Retinal pigment epithelial cell (primary cell): ENCODE data around the gene LHB.

Source experiments
- DNase-seq: peaks from one replicate; pipeline ENCODE4 v3.0.0-alpha.2; 2010; ENCODE audit warnings: low read depth
- H3K4me3 ChIP-seq: 2 replicates; pipeline ENCODE4 v1.5.1; 2011; ENCODE audit warnings: mild to moderate bottlenecking, low read length, control low read depth, moderate library complexity
- TF ChIP-seq, protein P1 (sequence below): conservative IDR thresholded peaks from 2 replicates; pipeline ENCODE4 v1.5.1; 2011; ENCODE audit warnings: low read depth, low read length, control low read depth, inconsistent platforms

LHB gene

DNA sequence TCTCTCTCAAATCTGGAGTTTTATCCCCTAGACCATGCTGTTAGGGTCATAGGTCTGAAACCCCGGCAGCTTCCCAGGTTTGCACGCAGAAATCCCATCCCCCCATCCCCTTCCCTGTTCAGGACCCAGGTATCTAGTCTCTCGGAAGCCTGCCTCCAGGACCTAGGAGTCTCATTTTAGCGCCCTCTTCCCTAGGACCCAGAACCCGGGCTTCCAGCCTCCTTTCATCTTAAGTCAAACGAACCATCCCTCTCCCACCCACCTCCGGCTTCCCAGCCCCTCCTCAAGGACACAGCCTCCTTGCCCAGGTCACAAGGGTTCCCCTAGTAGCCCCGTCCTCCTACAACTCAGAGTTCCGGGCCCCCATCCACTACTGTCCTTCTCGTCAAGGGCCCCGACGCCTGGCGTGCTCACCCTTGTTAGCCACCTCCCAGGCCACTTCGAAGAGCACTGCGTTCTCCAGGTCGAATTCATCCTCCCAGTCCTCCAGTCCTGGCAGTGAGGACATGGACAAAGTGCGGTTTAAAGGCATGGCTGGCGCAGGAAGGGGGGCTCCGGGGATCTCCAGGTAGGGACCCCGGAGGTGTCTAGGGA lies 24.2 kb downstream of the LHB start:
- TF ChIP-seq, protein P1, sequence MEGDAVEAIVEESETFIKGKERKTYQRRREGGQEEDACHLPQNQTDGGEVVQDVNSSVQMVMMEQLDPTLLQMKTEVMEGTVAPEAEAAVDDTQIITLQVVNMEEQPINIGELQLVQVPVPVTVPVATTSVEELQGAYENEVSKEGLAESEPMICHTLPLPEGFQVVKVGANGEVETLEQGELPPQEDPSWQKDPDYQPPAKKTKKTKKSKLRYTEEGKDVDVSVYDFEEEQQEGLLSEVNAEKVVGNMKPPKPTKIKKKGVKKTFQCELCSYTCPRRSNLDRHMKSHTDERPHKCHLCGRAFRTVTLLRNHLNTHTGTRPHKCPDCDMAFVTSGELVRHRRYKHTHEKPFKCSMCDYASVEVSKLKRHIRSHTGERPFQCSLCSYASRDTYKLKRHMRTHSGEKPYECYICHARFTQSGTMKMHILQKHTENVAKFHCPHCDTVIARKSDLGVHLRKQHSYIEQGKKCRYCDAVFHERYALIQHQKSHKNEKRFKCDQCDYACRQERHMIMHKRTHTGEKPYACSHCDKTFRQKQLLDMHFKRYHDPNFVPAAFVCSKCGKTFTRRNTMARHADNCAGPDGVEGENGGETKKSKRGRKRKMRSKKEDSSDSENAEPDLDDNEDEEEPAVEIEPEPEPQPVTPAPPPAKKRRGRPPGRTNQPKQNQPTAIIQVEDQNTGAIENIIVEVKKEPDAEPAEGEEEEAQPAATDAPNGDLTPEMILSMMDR: no peak
- peak overlapping the region; percentile 66 for H3K4me3 ChIP-seq
- no peak for DNase-seq

GRCh38 chr19:48991873-48992580 lies 24.9 kb downstream of the LHB start:
- peak overlapping the region; percentile 66 for H3K4me3 ChIP-seq
- peak; percentile 41 for DNase-seq
- TF ChIP-seq, protein P1: no peak

GRCh38 chr19:48991011-48991609 lies 25.8 kb downstream of the LHB start:
- DNase-seq: no peak
- TF ChIP-seq, protein P1: no peak
- H3K4me3 ChIP-seq: no peak overlapping the region

DNA sequence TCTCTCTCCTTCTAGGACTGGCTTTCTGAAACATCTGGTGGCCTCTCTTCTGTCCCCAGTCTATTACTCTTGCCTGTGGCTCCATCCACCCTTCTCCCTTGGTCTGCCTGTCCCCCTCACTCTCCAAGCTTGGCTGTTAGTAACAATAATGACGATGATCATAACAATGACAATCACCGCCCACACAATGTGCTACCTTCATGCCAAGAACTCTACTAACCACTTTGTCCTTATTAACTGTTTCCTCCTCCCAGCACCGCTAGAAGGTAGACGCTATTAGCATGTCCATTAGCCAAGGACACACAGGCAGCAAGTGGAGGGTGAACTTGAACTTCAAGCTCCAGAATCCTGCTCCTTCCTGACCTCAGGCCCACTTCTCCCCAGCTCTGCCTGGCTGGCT lies 26.5 kb downstream of the LHB start:
- no peak for DNase-seq
- no peak overlapping the region for H3K4me3 ChIP-seq
- TF ChIP-seq, protein P1: no peak

GRCh38 chr19:48989701-48990291 lies 27.1 kb downstream of the LHB start:
- no peak overlapping the region for H3K4me3 ChIP-seq
- no peak for DNase-seq
- TF ChIP-seq, protein P1: no peak

DNA sequence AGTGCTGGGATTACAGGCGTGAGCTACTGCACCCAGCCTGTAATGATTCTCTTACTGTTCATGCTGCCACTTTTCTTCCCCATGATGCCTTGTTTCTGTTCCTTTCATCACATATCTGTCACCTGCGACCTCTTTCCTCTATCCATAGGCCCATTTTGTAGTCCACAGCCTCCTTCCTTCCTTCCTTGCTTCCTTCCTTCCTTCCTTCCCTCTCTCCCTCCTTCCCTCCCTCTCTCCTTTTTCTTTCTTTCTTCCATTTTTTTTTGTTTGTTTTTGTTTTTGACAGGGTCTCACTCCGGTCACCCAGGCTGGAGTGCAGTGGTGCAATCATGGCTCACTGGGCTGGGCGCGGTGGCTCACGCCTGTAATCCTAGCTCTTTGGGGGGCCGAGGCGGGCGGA lies 28.0 kb downstream of the LHB start:
- TF ChIP-seq, protein P1: no peak
- no peak overlapping the region for H3K4me3 ChIP-seq
- DNase-seq: no peak
